CD4-positive, alpha-beta T cell (primary cell): Measurements from ENCODE around the gene IFI30. TPM values are rescaled to one million over a fixed set of nuclear protein-coding genes. Genes with fewer than 3 reads are reported as not detected.

Experiments used
- ATAC-seq: fragments of 200-7000 bp; cut with Tn5 transposase; one replicate; pipeline ENCODE4 v1.10.0; 2022; ENCODE audit warnings: mild to moderate bottlenecking; ENCODE audit not compliant: poor library complexity
- CTCF ChIA-PET: fragments of 350-600 bp; sonication (Branson Sonifier 250); formaldehyde crosslinking; loops from one replicate; lab custom pipeline; 2021; ENCODE audit warnings: antibody characterized with exemption, inconsistent platforms; lab: Charles Lee
- POLR2A ChIA-PET: fragments of 350-600 bp; sonication (Branson Sonifier 250); formaldehyde crosslinking; loops from one replicate; lab custom pipeline; 2021; ENCODE audit warnings: antibody characterized with exemption, inconsistent platforms; lab: Charles Lee
- DNase-seq, 14 experiments: peaks; one replicate each; pipeline ENCODE4 v3.0.0-alpha.2; 2013 to 2020; ENCODE audit warnings: mixed read lengths in 2 of 14
- H3K27ac ChIP-seq, 2 donors: one replicate each; pipeline versions ENCODE4 v1.5.1 to v1.7.0; 2013; ENCODE audit warnings: low read length in 2 of 2, low read depth in 1 of 2, mild to moderate bottlenecking in 1 of 2
- H3K27me3 ChIP-seq, 2 experiments: 1 replicate in 1 of 2; 2 replicates in 1 of 2; pipeline versions ENCODE4 v1.6.1 to v1.7.0; 2013; ENCODE audit warnings: low read length in 2 of 2, control low read depth in 1 of 2, mild to moderate bottlenecking in 1 of 2, moderate library complexity in 1 of 2; ENCODE audit not compliant: insufficient read depth in 2 of 2, control insufficient read depth in 1 of 2
- H3K36me3 ChIP-seq: one replicate; pipeline ENCODE4 v1.6.1; 2013; ENCODE audit warnings: low read length, control low read depth; ENCODE audit not compliant: insufficient read depth
- H3K4me1 ChIP-seq: one replicate; pipeline ENCODE4 v1.6.1; 2013; ENCODE audit warnings: low read length, control low read depth; ENCODE audit not compliant: insufficient read depth
- H3K4me3 ChIP-seq: one replicate; pipeline ENCODE4 v1.5.1; 2013; ENCODE audit warnings: mild to moderate bottlenecking, low read length, moderate library complexity
- H3K9me3 ChIP-seq, 2 experiments: 1 replicate in 1 of 2; 2 replicates in 1 of 2; pipeline versions ENCODE4 v1.6.1 to v1.7.0; 2013; ENCODE audit warnings: low read length in 2 of 2, mild to moderate bottlenecking in 2 of 2, control low read depth in 1 of 2, moderate library complexity in 1 of 2; ENCODE audit not compliant: control insufficient read depth in 1 of 2, insufficient read depth in 1 of 2
- H3K27ac Mint-ChIP-seq: one replicate; pipeline ENCODE4 v1.8.0; 2020; ENCODE audit warnings: mixed read lengths
- H3K27me3 Mint-ChIP-seq: one replicate; pipeline ENCODE4 v1.8.0; 2021; ENCODE audit warnings: mixed read lengths
- H3K36me3 Mint-ChIP-seq: one replicate; pipeline ENCODE4 v1.8.0; 2021; ENCODE audit warnings: low read depth, mixed read lengths
- H3K4me1 Mint-ChIP-seq: one replicate; pipeline ENCODE4 v1.8.0; 2021; ENCODE audit warnings: low read depth, mixed read lengths
- H3K4me3 Mint-ChIP-seq: one replicate; pipeline ENCODE4 v1.8.0; 2020; ENCODE audit warnings: mild to moderate bottlenecking, mixed read lengths
- H3K9me3 Mint-ChIP-seq: one replicate; pipeline ENCODE4 v1.8.0; 2020; ENCODE audit warnings: mixed read lengths
- intact Hi-C, 2 experiments: fragments of 100-400 bp; cut with DNase I in 1 of 2; cut with micrococcal nuclease in 1 of 2; formaldehyde crosslinking; loops; one replicate each; pipeline versions ENCODE4 v1.15.1 to v1.9.0; 2023 to 2025; cut with DNase I, micrococcal nuclease
- total RNA-seq, 174 experiments: library from RNA in 2 of 174; stranded (reverse) in 2 of 174; gene quantifications; one replicate each; pipeline ENCODE4 v1.2.3 and lab custom pipeline; 2021 to 2026
- TF ChIP-seq, protein P1 (sequence below): fragments of 200-600 bp; IDR thresholded peaks from one replicate; pipeline ENCODE4 v1.8.0; 2022; ENCODE audit warnings: antibody characterized with exemption, mild to moderate bottlenecking

The IFI30 gene
- total RNA-seq, 2 experiments from 2014 or later: 10.6 to 10.7 TPM

DNA sequence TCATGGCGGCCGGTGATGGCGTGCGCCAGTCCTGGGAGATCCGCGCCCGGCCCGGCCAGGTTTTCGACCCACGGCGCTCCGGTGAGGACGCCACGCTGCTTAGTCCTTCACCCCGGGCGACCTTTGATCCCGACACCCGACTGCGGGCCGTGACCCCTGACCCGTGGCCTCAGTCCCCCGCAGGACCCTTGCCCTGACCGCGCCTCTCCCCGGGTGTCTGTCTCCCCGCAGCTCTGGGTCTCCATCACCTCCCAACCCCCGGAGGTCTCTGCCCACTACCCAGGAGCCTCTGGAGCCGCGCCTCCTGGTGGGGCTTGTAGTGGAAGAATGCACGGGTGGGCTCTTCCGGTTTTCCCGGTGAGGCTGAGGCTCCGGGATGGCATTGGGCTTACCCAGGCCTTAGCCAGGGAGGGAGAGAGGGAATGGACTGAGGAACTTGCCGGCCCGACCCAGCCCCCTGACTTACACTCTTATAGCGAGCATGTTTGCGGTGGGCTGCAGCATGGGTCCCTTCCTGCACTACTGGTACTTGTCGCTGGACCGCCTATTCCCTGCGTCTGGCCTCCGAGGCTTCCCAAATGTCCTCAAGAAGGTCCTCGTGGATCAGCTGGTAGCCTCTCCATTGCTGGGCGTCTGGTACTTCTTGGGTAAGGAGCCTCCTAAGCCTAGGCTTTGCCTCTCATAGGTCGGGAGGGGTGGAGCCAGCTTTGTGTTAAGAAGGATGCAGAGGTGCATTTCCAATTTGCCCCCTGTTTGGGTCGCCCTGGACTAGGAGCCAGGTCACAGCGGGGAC lies 20.0 kb downstream of the IFI30 start:
- H3K4me3 ChIP-seq: peak overlapping the region; percentile 92
- DNase-seq (peak in 1 of 14 experiments; percentile 12), ATAC-seq (no peak)
- H3K9me3 ChIP-seq: no peaks in the 10 kb centered on the region
- intact Hi-C loops: loop anchor here (1.0 to 5.0 kb wide), 4 partner anchors 11 to 134 kb away; partner anchors contain the start of genes PIK3R2 (in 1 of the 2) and RAB3A (in 1 of the 2)
- peaks cover 30% of the 10 kb centered on the region for H3K4me1 ChIP-seq
- Mint-ChIP-seq H3K36me3 (peaks cover 24% of the 10 kb centered on the region), H3K9me3 (no peaks in the 10 kb centered on the region), H3K27ac (peak overlapping the region; percentile 81), H3K27me3 (no peaks in the 10 kb centered on the region), H3K4me3 (peak overlapping the region; percentile 90), H3K4me1 (peaks cover 29% of the 10 kb centered on the region)
- ChIA-PET CTCF (interaction anchor here (1.0 to 4.6 kb wide), 7 partner anchors 11 to 195 kb away, joined by 3 to 51 read pairs (median 6); partner anchors contain the start of genes PIK3R2 and RAB3A), POLR2A (interaction anchor here (0.6 to 4.3 kb wide), 29 partner anchors 10 to 400 kb away, joined by 3 to 73 read pairs (median 4); partner anchors contain the start of genes CCDC124, IFI30, IQCN and JUND)
- H3K27me3 ChIP-seq: no peaks in the 10 kb centered on the region
- H3K27ac ChIP-seq: peak overlapping the region; percentile 60 to 67
- TF ChIP-seq, protein P1, sequence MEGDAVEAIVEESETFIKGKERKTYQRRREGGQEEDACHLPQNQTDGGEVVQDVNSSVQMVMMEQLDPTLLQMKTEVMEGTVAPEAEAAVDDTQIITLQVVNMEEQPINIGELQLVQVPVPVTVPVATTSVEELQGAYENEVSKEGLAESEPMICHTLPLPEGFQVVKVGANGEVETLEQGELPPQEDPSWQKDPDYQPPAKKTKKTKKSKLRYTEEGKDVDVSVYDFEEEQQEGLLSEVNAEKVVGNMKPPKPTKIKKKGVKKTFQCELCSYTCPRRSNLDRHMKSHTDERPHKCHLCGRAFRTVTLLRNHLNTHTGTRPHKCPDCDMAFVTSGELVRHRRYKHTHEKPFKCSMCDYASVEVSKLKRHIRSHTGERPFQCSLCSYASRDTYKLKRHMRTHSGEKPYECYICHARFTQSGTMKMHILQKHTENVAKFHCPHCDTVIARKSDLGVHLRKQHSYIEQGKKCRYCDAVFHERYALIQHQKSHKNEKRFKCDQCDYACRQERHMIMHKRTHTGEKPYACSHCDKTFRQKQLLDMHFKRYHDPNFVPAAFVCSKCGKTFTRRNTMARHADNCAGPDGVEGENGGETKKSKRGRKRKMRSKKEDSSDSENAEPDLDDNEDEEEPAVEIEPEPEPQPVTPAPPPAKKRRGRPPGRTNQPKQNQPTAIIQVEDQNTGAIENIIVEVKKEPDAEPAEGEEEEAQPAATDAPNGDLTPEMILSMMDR: no peak
- H3K36me3 ChIP-seq: peaks cover 27% of the 10 kb centered on the region

DNA sequence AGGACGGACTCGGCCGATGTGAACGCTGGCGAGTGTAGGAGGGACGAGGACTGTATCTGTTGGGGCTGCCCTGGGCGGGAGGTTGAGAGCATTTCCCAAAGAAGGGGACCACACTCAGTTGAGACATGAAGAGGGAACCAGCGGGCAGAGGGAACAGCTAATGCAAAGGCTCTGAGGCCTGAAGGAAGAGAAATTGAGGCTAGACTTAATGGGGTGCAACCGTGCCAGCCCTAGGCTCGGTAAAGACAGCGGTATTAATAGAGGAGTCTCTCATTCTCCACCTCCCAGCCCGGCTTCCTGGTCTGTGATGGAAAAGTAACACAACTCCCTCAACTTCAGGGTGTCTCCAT lies 20.5 kb downstream of the IFI30 start:
- peaks cover 29% of the 10 kb centered on the region for H3K4me1 Mint-ChIP-seq
- DNase-seq (no peak), ATAC-seq (no peak)
- Histone ChIP-seq H3K27ac (no peak overlapping the region), H3K4me1 (peaks cover 30% of the 10 kb centered on the region), H3K27me3 (no peaks in the 10 kb centered on the region), H3K4me3 (peak overlapping the region; percentile 92), H3K9me3 (no peaks in the 10 kb centered on the region), H3K36me3 (peaks cover 28% of the 10 kb centered on the region)
- H3K9me3 Mint-ChIP-seq: no peaks in the 10 kb centered on the region
- peak overlapping the region; percentile 90 for H3K4me3 Mint-ChIP-seq
- H3K27ac Mint-ChIP-seq: peak overlapping the region; percentile 81
- no peaks in the 10 kb centered on the region for H3K27me3 Mint-ChIP-seq
- CTCF ChIA-PET: interaction anchor here (0.8 to 3.2 kb wide), 2 partner anchors 10 to 57 kb away, joined by 3 to 21 read pairs; partner anchors contain the start of gene RAB3A
- POLR2A ChIA-PET: interaction anchor here (0.9 to 4.3 kb wide), 4 partner anchors 11 to 86 kb away, joined by 3 to 73 read pairs (median 3); partner anchors contain the start of genes IFI30 and JUND
- TF ChIP-seq, protein P1: no peak
- peaks cover 30% of the 10 kb centered on the region for H3K36me3 Mint-ChIP-seq
- intact Hi-C loops: loop anchor here (5.0 kb wide), 3 partner anchors 42 to 133 kb away; partner anchors contain the start of gene PIK3R2 (in 1 of the 2)

DNA sequence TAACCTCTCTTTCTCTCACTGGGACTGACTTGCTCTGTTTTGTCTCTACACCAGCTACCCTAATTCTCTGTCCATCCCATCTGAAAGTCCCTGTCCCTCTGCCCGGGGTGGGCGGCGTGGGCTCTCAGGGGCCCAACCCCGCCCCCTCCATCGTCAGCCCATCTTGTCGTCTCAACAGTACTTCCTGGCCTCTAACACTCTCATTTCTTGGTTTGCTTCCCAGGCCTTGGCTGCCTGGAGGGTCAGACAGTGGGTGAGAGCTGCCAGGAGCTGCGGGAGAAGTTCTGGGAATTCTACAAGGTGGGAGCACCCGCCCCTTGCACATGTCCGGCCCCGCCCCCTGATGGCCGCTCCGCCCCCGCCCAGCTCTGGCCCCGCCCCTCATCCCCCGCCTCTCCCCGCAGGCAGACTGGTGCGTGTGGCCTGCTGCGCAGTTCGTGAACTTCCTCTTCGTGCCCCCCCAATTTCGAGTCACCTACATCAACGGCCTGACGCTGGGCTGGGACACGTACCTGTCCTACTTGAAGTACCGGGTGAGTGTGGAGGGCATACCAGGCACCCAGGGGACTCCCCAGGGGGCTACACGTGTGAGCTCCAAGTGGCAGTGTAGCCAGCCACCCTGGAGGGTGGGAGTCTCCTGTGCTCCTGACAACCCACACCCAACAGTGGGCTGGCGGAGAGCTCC lies 21.1 kb downstream of the IFI30 start:
- no peak overlapping the region for H3K4me3 ChIP-seq
- CTCF ChIA-PET: interaction anchor here (0.8 to 3.2 kb wide), 2 partner anchors 10 to 57 kb away, joined by 3 to 21 read pairs; partner anchors contain the start of gene RAB3A

More for the DNA sequence above, 21.1 kb downstream of the IFI30 start:
- Histone ChIP-seq H3K36me3 (peaks cover 28% of the 10 kb centered on the region), H3K4me1 (peaks cover 30% of the 10 kb centered on the region), H3K9me3 (no peaks in the 10 kb centered on the region), H3K27me3 (no peaks in the 10 kb centered on the region), H3K27ac (no peak overlapping the region)
- Mint-ChIP-seq H3K9me3 (no peaks in the 10 kb centered on the region), H3K36me3 (peaks cover 36% of the 10 kb centered on the region), H3K4me3 (peak overlapping the region; percentile 90), H3K27ac (peak overlapping the region; percentile 39), H3K27me3 (no peaks in the 10 kb centered on the region), H3K4me1 (peaks cover 29% of the 10 kb centered on the region)
- DNase-seq (peak in 9 of 14 experiments; percentile 10 to 69 (median 36)), ATAC-seq (no peak)
- POLR2A ChIA-PET: interaction anchor here (0.5 to 4.3 kb wide), 5 partner anchors 9 to 217 kb away, joined by 3 to 73 read pairs (median 3); partner anchors contain the start of genes JUND and RAB3A
- intact Hi-C loops: loop anchor here (5.0 kb wide), 3 partner anchors 42 to 133 kb away; partner anchors contain the start of gene PIK3R2 (in 1 of the 2)
- TF ChIP-seq, protein P1: no peak
